CD14-positive monocyte (primary cell): ENCODE measurements around the gene CFAP70. TPM values are rescaled to one million over a fixed set of nuclear protein-coding genes. Genes with fewer than 3 reads are reported as not detected.

Experiments used
- DNase-seq, 3 donors: peaks; one replicate each; pipeline ENCODE4 v3.0.0-alpha.2; 2011 to 2022
- H2AFZ ChIP-seq: 2 replicates; pipeline ENCODE4 v1.6.0; 2012; ENCODE audit warnings: mild to moderate bottlenecking, low read depth, low read length, inconsistent platforms; ENCODE audit not compliant: insufficient read depth, poor library complexity, severe bottlenecking
- H3K27ac ChIP-seq, 2 donors: 1 replicate in 1 of 2; 2 replicates in 1 of 2; pipeline ENCODE4 v1.5.1; 2012 to 2013; ENCODE audit warnings: low read length in 2 of 2, control low read depth in 1 of 2, inconsistent platforms in 1 of 2, low read depth in 1 of 2, mild to moderate bottlenecking in 1 of 2
- H3K27me3 ChIP-seq, 2 donors: one replicate each; pipeline versions ENCODE4 v1.6.0 to v1.6.1; 2011 to 2013; ENCODE audit warnings: low read length in 2 of 2; ENCODE audit not compliant: control insufficient read depth in 2 of 2, insufficient read depth in 2 of 2
- H3K36me3 ChIP-seq, 2 donors: replicated peaks in 1 of 2; 1 replicate in 1 of 2; 2 replicates in 1 of 2; pipeline versions ENCODE4 v1.5.1 to v1.6.1; 2012 to 2013; ENCODE audit warnings: low read length in 2 of 2, control low read depth in 1 of 2, inconsistent platforms in 1 of 2, mild to moderate bottlenecking in 1 of 2; ENCODE audit not compliant: insufficient read depth in 2 of 2, control insufficient read depth in 1 of 2
- H3K4me1 ChIP-seq, 2 donors: 1 replicate in 1 of 2; 2 replicates in 1 of 2; pipeline versions ENCODE4 v1.5.1 to v1.6.1; 2012 to 2013; ENCODE audit warnings: low read length in 2 of 2, control low read depth in 1 of 2, inconsistent platforms in 1 of 2, mild to moderate bottlenecking in 1 of 2, moderate library complexity in 1 of 2; ENCODE audit not compliant: insufficient read depth in 2 of 2, control insufficient read depth in 1 of 2
- H3K4me2 ChIP-seq: replicated peaks from 2 replicates; pipeline ENCODE3; 2012; ENCODE audit warnings: low read length, moderate library complexity, mild to moderate bottlenecking; ENCODE audit not compliant: poor library complexity, severe bottlenecking; ENCODE audit errors: extremely low read depth
- H3K4me3 ChIP-seq, 3 experiments: fragments of 200-600 bp in 1 of 3; sonication (generic) in 1 of 3; replicated peaks in 1 of 3; 1 replicate in 2 of 3; 2 replicates in 1 of 3; pipeline ENCODE4 v1.5.1; 2011 to 2013; ENCODE audit warnings: low read length in 3 of 3, mild to moderate bottlenecking in 3 of 3, control low read depth in 2 of 3, low read depth in 2 of 3, inconsistent platforms in 1 of 3, moderate library complexity in 1 of 3
- H3K79me2 ChIP-seq: 2 replicates; pipeline ENCODE4 v1.6.0; 2012; ENCODE audit warnings: mild to moderate bottlenecking, control low read depth, inconsistent platforms, low read length, moderate library complexity; ENCODE audit not compliant: insufficient read depth
- H3K9ac ChIP-seq: 2 replicates; pipeline ENCODE4 v1.6.0; 2017; ENCODE audit warnings: low read length, mild to moderate bottlenecking; ENCODE audit not compliant: insufficient read depth, poor library complexity, severe bottlenecking
- H3K9me3 ChIP-seq, 2 donors: replicated peaks in 1 of 2; 1 replicate in 1 of 2; 2 replicates in 1 of 2; pipeline versions ENCODE4 v1.5.1 to v1.6.1; 2012 to 2013; ENCODE audit warnings: low read length in 2 of 2, control low read depth in 1 of 2; ENCODE audit not compliant: control insufficient read depth in 1 of 2, insufficient read depth in 1 of 2
- H4K20me1 ChIP-seq: 2 replicates; pipeline ENCODE4 v1.6.0; 2012; ENCODE audit warnings: mild to moderate bottlenecking, low read length, control low read depth, moderate library complexity; ENCODE audit not compliant: insufficient read depth
- H3K27ac Mint-ChIP-seq, 7 donors: one replicate each; pipeline ENCODE4 v1.8.0; 2020; ENCODE audit warnings: mild to moderate bottlenecking in 7 of 7, mixed read lengths in 7 of 7, moderate library complexity in 6 of 7, inconsistent platforms in 2 of 7
- H3K27me3 Mint-ChIP-seq, 3 donors: one replicate each; pipeline ENCODE4 v1.8.0; 2021 to 2022; ENCODE audit warnings: low read depth in 3 of 3, mild to moderate bottlenecking in 3 of 3, mixed read lengths in 3 of 3, moderate library complexity in 3 of 3, inconsistent platforms in 1 of 3
- H3K36me3 Mint-ChIP-seq, 2 donors: one replicate each; pipeline ENCODE4 v1.8.0; 2020; ENCODE audit warnings: mixed read lengths in 2 of 2, inconsistent platforms in 1 of 2, mild to moderate bottlenecking in 1 of 2
- H3K4me1 Mint-ChIP-seq: one replicate; pipeline ENCODE4 v1.8.0; 2020; ENCODE audit warnings: mild to moderate bottlenecking, mixed read lengths
- H3K4me3 Mint-ChIP-seq, 2 donors: one replicate each; pipeline ENCODE4 v1.8.0; 2020; ENCODE audit warnings: mild to moderate bottlenecking in 2 of 2, mixed read lengths in 2 of 2, moderate library complexity in 1 of 2
- H3K9me3 Mint-ChIP-seq, 7 donors: one replicate each; pipeline ENCODE4 v1.8.0; 2020 to 2022; ENCODE audit warnings: mixed read lengths in 7 of 7, mild to moderate bottlenecking in 6 of 7, moderate library complexity in 6 of 7, inconsistent platforms in 2 of 7
- CTCF ChIP-seq: fragments of 200-600 bp; IDR thresholded peaks from one replicate; pipeline ENCODE4 v1.8.0; 2022; ENCODE audit warnings: antibody characterized with exemption, mild to moderate bottlenecking
- WGBS: methylation state at CpG from one replicate; pipeline ENCODE4 v1.1.5; 2013; ENCODE audit warnings: missing lambda C conversion rate; ENCODE audit not compliant: insufficient coverage; 5-methylcytosine and 5-hydroxymethylcytosine counted together
- intact Hi-C, 2 donors: fragments of 100-400 bp; cut with micrococcal nuclease; formaldehyde crosslinking; loops; one replicate each; pipeline versions ENCODE4 v1.15.0 to v1.15.1; 2023
- polyA plus RNA-seq, 3 donors: library from polyadenylated mRNA; depleted of rRNA in 1 of 3; unstranded in 2 of 3; stranded (reverse) in 1 of 3; fragments of 300-500 nt in 2 of 3; fragments of >200 nt in 1 of 3; fragmentation: Illumina TruSeq in 2 of 3; gene quantifications; 1 replicate in 2 of 3; 2 replicates in 1 of 3; pipeline ENCODE4 v1.2.3, GENCODE V29; 2012 to 2021

The CFAP70 gene
- polyA plus RNA-seq, 3 donors, result 0.13 to 1.1 TPM; not detected in 1

- intact Hi-C loops, result no loop called here
- TF ChIP-seq CTCF, result no peak
- Mint-ChIP-seq H3K27ac (peak overlapping the region in 1 of 7 donors; percentile 4), H3K27me3 (no peaks in the 10 kb centered on the region), H3K4me1 (peaks cover 4% of the 10 kb centered on the region), H3K9me3 (no peaks in the 10 kb centered on the region), H3K36me3 (peaks cover 80 to 82% of the 10 kb centered on the region in 2 donors), H3K4me3 (no peak overlapping the region)
- Histone ChIP-seq H3K9me3 (no peaks in the 10 kb centered on the region), H3K36me3 (peaks cover 70 to 84% of the 10 kb centered on the region in 2 donors), H3K9ac (no peak overlapping the region), H3K4me2 (no peak overlapping the region), H3K27ac (no peak overlapping the region), H3K4me1 (no peaks in the 10 kb centered on the region), H2AFZ (no peak overlapping the region), H3K79me2 (peaks cover 7% of the 10 kb centered on the region), H3K4me3 (no peak overlapping the region), H3K27me3 (no peaks in the 10 kb centered on the region), H4K20me1 (peaks cover 22% of the 10 kb centered on the region)
- 100% methylated on average over 2 of the region's 4 CpGs for WGBS
- DNase-seq, result no peak
Observed at GRCh38 chr10:73388228-73388627, 29.6 kb upstream of the CFAP70 start.

DNA sequence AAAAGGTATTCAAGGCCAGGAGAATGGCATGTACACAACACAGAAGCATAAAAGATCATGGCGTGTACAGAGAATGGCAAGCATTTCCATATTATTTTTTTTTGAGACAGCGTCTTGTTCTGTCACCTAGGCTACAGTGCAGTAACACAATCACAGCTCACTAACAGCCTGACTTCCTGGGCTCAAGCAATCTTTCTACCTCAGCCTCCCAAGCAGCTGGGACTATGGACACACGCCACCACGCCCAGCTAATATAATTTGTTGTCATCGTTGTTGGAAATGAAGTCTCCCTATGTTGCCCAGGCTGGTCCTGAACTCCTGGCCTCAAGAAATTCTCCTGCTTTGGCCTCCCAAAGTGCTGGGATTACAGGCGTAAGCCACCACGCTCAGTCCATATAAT is 27.9 kb upstream of the CFAP70 start:
- Mint-ChIP-seq H3K27me3 (no peaks in the 10 kb centered on the region), H3K9me3 (no peaks in the 10 kb centered on the region), H3K4me3 (no peak overlapping the region), H3K27ac (no peak overlapping the region), H3K36me3 (peaks cover 86 to 91% of the 10 kb centered on the region in 2 donors), H3K4me1 (no peaks in the 10 kb centered on the region)
- H3K27me3 ChIP-seq, result no peaks in the 10 kb centered on the region
- H3K4me2 ChIP-seq, result no peak overlapping the region
- H3K27ac ChIP-seq, result no peak overlapping the region
- DNase-seq, result no peak
- peaks cover 20% of the 10 kb centered on the region for H4K20me1 ChIP-seq
- TF ChIP-seq CTCF, result no peak
- intact Hi-C loops, result no loop called here
- WGBS, result 100% methylated on average over 5 of the region's 7 CpGs
- H3K79me2 ChIP-seq, result peaks cover 6% of the 10 kb centered on the region
- H3K9ac ChIP-seq, result no peak overlapping the region
- H3K9me3 ChIP-seq, result no peaks in the 10 kb centered on the region
- H3K4me3 ChIP-seq, result no peak overlapping the region
- peaks cover 82 to 97% of the 10 kb centered on the region in 2 donors for H3K36me3 ChIP-seq
- H2AFZ ChIP-seq, result no peak overlapping the region
- H3K4me1 ChIP-seq, result no peaks in the 10 kb centered on the region
